GM04503 (cell line): ENCODE measurements around the gene HYAL2.
"Not testable (repeated sequence)": the region's sequence is repeated elsewhere in the genome, so short reads cannot be mapped to it uniquely, and the experiment has no call there.

Experiments used
- DNase-seq: peaks from one replicate; pipeline ENCODE4 v3.0.0-alpha.2; 2012; ENCODE audit warnings: low read depth

The HYAL2 gene

DNA sequence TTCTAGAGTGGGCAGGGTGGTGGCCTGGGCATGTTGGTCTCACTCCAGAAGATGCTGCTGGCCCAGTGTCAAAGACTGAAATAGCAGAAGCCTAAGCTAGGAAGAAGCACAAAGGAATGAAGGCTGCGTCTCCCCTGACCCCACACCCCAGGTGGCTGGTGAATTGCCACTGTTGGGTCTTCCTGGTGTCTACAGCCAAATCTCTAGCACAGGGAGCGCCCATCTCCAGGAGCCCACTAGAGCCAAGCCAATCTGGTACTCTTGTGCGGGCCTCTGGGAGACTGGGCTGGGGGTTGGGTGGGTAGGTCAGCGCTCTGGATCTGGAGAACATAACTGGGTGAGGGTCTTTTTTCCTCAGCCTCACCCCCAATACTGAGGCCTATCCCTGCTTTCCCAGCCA, 4.6 kb upstream of the HYAL2 start:
- DNase-seq: no peak

DNA sequence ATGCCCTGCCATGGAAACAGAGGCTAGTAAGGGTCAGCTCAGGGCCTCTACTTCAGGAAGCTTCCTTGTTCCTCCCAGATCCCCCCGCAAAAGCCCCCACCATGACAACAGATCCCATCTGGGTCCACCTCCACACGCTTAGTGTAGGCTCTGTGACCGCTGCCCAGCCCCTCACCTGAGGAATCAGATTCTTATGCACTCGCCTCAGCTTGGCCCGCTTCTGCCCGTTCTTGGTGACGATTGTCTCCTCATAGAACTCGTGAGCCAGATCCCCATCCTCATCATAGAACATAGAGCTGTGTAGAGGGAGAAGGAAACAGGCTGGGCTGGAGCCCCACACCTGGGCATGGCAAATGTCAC, 3.6 kb upstream of the HYAL2 start:
- DNase-seq: no peak

DNA sequence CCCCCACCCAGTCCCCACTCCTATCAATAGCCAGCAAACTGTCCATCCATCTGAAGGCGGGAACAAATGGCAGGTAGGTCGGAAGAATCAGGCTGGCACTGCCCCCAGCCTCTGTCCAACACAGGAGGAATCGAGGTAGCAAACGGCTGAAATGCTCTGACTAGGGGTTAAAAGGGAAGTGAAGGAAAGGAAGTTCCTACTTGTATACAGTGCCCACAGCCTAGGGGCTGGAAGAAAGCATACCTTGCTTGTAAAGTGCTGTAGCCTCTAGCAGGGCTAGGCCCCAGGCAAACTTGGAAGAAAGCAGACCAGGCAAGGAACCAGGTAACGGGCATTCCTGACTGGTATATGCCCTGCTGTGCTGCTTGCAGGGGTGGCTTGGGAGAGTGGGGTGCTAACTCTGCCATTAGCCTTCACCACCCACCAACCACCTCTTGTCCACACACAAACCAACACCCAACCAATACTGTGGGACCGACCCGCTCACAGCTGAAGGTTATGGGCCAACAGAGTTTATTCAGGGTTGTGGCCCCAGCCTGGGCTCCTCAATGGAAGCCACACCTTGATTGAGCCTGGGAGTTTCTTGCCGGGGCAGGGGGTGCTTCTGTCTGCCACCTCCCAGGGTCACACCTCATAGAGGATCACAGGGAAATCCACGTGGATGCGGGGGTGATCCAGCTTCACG, 3.1 kb upstream of the HYAL2 start:
- DNase-seq: no peak

DNA sequence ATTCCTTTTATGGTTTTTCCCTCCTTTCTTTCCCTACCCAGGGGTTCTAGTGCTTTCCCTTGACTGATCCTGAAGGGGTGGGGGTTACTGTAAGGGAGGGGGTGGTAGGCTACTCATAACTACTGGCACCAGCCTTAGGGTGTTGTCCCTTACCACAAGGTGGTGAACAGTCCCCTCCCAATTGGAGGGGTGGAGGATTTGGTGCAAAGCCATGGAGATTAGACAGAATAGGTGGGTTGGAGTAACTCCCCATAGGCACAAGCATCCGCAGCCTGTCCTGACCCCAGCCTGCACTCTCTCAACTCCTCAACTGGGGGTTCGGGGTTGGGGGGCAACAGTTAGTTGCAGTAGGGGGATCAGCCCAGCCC, 2.6 kb upstream of the HYAL2 start:
- DNase-seq: no peak

DNA sequence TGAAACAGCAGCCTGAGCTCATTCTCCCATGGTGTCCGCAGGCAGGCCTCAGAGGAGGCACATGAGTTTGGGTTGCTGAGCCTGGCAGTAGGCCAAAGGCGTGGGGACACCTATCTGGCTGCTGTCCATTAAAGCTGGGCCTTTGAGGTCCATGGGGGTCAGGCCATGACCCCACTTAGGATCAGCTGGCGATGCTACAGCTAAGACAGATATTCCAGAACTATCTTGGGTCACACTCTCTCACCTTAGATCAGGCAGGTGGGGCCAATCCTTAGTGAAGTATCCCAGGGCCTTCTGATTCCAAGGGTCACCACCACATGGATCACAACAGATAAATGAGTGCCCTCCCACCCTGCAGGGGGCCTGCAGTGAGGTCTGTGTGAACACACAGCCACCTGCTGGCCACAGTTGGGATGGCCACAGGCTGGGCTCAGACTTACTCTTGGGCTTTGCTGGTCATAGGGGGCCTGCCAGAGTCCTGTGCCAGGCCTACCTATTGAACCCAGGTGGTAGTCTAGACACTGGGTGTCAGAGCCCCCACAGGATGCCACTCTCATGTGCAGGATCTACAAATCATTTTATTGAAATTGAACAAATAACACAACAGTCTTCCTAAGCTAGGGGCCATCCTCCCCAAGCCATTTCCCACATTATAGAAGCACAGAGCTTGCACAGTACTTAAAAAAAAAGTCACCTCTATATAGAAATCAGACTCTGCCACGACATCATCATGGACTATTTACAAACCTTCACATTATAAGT, 2.0 kb upstream of the HYAL2 start:
- no peak for DNase-seq

DNA sequence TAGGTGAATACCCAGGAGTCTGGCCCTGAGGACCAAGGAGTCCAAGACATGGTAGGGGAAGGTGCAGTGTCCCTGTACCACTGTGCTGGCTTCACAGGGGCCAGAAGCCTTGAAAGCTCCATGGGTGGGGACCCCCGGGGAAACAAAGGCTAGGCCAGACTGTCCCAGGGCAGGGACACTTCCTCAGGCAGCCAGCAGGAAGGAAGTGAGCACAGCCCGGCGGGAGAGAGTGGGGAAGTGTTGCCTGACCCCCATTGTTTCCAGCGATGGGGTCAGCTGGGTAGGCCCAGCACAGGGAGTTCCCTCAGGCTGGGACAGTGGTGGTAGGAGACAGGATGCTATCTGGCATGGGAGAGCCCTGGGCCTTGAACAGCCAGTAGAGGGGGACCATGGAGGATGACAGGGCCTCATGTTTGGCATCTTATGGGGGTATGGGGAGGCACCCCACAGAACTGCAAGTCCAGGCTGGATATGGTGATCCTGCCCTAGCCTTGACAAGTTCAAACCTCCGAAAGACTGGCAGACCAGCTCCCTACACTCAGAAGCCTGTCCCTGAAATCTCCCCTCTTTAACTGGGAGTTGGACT, 1.2 kb upstream of the HYAL2 start:
- DNase-seq: no peak

DNA sequence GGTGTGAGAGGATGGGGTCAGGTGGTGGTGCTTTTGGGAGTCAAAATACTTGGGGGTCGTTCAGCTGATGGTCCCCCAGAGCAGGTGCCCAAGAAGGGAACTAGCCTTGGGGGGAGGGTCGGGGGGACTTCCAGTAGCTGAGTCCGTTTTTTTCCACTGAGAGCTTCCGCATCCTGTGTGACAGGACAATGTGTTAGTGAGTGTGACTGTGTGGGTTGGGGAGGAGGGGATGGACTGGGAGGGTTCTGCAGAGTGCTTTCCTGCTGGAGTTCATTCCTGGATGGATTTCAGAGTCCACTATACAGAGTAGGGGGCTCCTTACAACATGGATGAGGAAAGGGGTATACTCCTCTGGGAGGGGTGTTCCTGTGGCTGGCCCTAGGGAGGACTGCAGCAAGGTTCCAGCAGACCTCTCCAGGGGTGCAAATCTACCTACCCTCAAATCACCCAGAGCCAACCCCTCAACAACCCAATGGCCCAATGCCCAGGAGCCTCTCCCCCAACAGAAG, 601 bp upstream of the HYAL2 start:
- DNase-seq: no peak

DNA sequence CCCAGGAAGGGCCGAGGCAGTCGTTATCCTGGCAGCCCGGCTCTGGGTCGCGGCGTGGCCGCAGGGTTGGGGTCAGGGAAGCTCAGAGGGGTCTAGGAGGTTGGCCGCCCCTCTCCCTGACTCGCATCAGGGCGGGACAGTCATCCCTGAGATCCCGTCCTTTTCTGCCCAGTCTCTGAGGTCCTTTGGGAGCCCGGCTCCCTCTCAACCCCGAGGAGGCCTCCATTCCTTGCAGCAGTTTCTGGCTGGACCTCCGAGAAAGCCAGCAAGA, 495 bp downstream of the HYAL2 start:
- DNase-seq: no peak

DNA sequence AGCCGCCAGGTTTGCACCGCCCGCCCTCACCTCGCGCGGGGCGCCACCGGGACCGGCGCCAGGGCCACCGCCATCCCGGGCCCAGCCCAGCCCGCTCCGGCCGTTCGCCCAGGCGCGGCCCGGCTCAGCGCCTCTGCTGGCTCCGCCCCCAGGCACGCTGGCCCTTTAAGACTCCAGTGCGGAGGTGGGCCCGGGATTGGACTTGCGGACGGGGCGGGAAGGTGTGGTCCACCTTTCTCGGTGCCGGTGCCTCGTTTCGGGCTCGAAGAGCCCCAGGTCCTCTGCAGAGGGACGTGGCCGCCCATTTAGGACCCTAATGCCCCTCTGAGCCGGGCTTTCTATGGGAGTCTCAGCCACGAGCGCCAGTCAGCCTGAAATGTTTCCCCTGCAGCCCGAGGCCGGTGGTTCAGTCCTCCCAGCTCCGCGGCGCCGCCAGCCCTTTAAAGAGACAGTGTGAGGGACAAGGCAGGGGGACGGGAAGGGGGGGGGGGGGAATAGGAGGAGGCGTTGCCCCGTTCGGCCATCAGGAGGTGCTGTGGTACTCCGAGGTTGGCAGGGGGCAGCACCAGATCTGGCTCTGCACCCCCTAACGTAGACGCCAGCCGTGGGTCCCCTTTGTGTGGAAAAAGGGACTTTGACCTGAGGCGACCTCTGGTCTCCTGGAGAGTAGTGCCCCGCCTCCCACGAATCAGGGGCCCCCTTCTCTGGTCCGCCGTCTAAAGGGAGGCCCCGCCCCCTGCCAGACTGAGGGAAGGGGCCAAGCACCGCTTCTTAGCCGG, 1.0 kb downstream of the HYAL2 start:
- DNase-seq: no peak

DNA sequence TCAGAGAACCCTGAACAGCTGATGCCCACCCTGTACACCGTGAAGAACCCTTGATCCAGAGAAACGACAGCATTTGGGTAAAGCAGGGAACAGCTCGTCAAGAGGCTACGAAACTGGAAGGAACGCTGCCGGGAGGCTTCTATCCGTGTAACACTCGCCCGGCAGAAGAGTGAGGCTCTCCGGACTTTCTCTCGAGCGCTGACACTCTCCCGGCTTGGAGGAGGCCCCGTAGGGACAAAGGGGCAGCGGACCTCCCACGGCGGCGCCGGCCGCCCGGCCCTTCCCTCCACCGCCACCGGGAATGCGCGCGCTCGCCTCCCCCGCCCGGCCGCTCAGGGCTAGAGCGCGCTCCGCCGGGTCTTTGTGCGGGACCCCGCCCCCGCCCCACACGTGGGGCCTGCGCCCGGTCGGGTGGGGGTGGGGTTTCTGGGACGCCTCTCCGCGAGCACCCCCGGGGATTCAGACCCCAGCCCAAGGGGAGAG, 1.7 kb downstream of the HYAL2 start:
- no peak for DNase-seq

DNA sequence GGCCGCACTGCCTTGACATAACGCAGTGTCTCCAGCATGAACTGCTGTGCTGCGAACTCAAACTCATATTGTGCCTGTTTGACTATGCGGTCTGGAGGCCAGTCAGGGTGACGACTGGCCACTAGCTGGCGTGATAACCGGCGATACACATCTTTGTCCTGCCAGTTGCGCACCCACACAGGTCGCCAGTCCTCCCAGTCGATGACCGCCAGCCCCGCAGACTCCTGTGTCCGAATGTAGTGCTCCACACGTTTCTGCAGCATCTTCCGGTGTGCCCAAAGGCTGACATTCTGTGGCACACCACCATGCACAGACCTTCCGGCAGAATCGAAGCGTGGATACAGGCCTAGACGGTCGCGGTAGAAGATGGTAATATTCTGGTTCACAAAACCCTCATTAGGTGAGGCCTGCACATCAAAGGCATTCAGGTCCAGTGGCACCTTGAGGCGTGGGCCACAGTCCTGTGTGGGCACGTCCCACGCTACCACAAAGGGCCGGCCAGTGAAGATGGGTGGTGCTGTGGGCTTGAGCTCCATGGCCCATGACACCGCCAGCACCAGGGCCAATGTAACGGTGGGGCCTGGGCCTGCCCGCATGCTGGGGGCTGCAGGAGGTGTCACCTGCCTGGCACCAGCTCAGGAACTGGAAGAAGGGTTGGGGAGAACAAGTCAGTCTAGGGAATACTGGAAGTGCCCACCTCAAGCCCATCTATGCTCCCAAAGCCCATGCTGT, 2.5 kb downstream of the HYAL2 start:
- DNase-seq: no peak

DNA sequence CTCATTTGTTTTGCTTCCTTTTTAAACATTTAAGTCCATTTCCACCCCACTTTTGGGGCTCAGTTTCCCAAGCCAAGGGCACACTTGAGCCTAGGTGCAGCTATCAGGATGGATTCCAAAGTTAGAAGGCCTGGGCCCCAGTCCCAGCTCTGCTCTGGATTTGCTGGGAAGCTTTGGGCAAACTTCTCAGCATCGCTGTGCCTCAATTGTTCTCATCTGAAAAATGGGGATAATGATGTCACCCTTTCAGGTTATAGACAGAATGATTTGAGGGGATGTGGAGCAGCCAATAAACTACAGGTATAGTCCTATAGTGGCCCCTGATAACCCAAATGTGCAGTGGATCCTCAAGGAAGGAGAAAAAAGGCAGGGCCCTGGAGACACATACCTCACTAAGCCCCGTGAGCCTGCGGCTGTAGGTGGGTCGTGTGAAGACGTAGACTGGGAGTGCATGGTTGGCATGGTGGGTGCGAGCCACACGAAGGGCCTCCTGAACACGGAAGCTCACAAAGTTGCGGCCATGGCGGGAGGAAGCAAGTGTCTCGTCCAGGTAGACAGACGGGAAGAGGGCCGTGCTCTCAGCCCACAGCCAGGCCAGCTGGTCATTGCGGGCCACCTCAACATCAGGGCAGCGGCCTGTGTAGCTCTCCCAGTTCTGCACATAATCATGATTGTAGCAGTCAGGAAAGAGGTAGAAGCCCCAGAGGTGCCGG, 3.2 kb downstream of the HYAL2 start:
- DNase-seq: no peak

DNA sequence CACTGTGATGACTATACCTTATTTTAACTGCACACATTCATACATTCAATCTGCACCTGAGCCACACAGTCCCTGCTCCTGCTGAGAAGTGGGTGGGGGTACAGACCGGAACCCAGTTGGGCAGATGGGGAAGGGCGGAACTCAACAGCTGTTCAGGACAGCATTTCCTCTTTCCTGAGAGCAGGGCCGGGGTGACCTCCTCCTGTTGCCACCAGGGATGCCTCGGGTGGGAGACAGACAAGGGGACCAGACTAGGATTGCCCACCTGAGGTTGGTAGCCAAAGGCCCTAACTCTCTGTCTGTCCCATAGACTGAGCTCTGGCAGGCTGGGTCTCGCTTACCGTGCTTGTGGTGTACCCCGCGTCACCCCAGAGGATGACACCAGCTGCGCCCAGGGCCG, 3.9 kb downstream of the HYAL2 start:
- no peak for DNase-seq

DNA sequence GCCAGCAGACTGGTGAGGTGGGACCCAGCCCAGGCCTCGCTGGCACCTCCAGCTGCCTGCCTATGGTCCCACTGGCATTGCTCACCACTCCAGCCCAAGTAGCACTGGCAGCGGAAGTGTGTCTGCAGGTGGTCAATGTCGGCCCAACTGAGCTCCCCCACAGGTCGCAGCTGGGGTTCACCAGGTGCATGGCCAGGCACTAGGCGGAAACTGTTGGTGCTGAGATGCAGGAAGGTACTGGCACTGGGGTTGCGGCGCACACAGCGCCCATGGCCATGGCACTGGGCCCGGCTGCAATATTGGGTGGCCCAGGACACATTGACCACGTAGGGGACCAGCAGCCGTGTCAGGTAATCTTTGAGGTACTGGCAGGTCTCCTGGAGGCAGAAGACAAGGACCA, 4.4 kb downstream of the HYAL2 start:
- DNase-seq: no peak

DNA sequence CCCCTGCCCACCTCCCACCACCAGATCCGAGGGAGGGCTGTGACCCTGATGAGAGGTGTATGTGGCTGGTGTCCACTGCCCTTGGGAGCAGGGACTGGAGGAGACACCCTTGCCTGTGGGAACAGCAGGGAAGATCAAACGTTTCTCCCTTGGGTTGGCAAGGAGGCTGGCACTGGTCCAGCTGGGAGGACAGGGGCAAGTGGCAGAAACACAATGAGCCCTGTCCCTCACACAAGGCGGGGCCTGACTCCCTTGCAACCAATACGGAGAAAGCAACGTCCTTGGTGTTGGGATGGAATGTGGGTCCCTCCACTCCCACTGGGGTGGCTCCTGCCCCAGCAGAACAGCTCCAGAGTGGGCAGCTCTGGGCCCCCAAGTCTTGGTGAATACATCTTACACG, 5.2 kb downstream of the HYAL2 start:
- no peak for DNase-seq

DNA sequence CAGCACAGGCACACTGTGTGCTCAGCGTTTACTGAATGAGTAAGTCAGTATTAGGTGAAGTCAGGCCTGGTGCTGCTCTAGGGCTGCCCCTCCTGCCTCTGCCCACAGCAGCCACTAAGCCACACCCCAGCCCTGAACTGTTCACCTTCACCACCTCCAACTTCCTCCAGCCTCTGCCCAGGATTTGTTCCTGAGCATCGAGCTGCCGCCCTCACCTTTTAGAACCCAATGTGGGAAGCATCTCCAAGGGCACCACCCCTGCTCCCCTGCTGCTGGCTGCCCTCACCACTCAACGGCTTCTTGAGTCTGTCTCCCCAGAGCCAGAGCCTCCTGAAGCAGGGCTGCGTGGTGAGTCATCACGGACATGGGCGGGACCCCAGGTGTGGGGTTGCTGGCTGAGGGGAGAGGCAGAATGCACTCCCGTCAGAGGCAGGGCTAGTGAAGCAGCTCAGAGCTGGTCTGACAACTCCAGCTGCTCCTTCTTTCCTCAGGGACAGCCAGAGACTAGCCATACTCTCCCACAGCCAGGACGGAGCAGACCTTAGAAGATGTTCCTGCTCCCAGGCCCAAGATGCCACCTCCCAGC, 5.8 kb downstream of the HYAL2 start:
- no peak for DNase-seq

DNA sequence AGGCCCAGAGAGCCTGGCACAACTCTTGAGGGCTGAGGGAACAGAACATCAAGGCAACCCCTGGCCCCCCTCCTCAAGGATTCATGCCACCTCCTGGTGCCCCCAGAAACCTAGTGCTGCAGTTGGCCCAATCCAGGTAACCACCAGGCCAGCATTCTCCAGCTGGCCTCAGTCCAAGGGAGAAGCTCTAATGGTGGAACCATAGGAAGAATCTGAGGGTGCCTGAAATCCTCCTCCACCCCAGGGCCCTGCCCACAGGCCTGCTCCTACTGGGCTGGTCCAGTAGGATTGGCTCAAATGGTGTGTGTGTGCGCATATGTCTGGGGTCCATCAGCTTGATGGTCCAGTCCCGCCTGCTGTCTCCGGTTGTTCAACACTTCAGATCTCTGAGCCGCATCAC, 7.7 kb downstream of the HYAL2 start:
- no peak for DNase-seq

DNA sequence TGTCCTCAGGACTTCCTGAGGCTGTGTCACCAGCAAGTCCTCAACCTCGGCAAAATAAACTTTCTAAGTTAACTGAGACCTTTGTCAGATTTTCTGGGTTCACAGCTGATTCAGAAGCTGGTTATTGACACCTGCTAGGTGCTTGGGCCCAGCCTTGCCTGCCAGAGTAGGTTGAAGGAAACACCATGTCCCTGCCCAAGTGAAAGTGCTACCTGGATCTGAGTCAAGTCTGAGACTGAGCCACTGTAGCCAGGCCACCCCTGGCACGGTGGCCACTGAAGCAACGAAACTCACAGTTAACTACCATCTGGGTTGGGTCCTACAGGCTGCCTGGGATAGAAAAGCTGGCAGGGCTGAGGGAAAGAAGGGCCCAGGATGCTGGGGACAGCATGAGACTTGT, 8.2 kb downstream of the HYAL2 start:
- no peak for DNase-seq

DNA sequence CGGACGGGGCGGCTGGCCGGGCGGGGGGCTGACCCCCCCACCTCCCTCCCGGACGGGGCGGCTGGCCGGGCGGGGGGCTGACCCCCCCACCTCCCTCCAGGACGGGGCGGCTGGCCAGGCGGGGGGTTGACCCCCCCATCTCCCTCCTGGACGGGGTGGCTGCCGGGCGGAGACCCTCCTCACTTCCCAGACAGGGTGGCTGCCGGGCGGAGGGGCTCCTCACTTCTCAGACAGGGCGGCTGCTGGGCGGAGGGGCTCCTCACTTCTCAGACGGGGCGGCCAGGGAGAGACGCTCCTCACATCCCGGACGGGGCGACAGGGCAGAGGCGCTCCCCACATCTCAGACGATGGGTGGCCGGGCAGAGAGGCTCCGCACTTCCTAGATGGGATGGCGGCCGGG, 10.5 kb downstream of the HYAL2 start:
- DNase-seq: not testable (repeated sequence)

DNA sequence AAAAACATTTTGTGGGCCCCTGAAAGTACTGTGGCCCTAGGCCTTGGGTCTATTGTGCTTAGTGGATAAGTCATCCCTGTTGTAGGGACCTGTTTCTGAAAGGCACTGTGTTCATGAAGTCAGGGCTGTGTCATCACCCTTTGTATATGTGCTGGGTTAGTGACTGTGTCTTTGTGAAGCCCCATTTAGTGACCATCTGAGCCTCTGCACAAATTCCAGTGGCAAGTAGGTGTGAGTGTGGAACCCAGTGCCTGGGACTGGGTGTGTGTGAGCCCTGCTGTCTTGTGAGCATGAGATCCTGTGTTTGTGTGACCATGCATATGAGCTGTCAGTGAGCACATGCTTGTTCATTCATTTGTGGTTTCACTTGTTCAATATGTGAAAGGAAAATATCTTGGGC, 17.9 kb downstream of the HYAL2 start:
- no peak for DNase-seq
